HL-60 (cell line): ENCODE measurements around the gene CDC23.
A peak's percentile ranks its signal among the peaks of the same experiment; 100 is the strongest.

Source experiments
- CTCF ChIP-seq: IDR thresholded peaks from one replicate; pipeline ENCODE4 v1.5.1; 2011; ENCODE audit warnings: low read length, control low read depth, inconsistent platforms; ENCODE audit not compliant: insufficient read depth
- GABPA ChIP-seq: IDR thresholded peaks from 2 replicates; pipeline ENCODE4 v1.6.1; 2012; ENCODE audit warnings: low read depth
- POLR2AphosphoS5 ChIP-seq: IDR thresholded peaks from 2 replicates; pipeline ENCODE4 v1.6.1; 2012; ENCODE audit warnings: low read depth

DNA sequence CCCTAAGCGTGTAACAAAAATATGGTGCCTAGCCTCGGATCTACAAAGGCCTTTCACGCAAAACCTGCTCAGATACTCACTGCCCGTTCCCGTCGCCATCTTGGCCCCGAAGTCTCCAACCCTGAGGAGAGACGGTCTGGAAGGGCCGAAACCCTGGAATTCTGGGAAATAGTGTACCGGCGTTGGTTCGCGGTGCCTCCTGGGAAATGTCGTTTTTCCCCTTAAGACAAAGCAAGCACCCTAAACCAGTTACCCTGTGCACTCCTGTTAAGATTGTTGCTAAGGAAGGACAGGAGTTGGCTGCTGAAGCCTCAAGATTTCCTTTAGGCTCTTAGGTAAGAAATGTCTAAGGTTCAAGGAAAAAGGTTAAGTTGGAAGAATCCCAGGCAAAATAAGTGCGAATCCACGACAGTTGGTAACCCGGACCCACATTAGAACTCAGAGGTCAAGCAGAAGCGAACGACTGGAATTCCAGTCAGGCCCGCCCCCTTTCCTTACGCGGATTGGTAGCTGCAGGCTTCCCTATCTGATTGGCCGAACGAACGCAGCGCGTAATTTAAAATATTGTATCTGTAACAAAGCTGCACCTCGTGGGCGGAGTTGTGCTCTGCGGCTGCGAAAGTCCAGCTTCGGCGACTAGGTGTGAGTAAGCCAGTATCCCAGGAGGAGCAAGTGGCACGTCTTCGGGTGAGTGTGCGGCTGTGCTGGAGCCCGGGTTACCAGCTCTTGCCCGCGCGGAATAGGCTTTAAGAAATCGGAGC lies 34.4 kb downstream of the CDC23 start, which contains the start of the genes BRD8 and KIF20A:
- TF ChIP-seq CTCF (no peak), POLR2AphosphoS5 (peak; percentile 38), GABPA (peak; percentile 73)
